KOPT-K1 (cell line): Measurements from ENCODE around the gene CDCA4.

Source experiments
- H3K27ac ChIP-seq: fragments of 200-600 bp; sonication (generic); 2 replicates; pipeline ENCODE4 v1.5.1; 2016; ENCODE audit warnings: antibody characterized with exemption, mild to moderate bottlenecking, low read depth, low read length; ENCODE audit not compliant: poor library complexity, severe bottlenecking
- H3K36me3 ChIP-seq: fragments of 200-600 bp; sonication (generic); 2 replicates; pipeline ENCODE4 v1.5.1; 2017; ENCODE audit warnings: antibody characterized with exemption, mild to moderate bottlenecking, low read length, moderate library complexity; ENCODE audit not compliant: insufficient read depth
- H3K9me3 ChIP-seq: fragments of 200-600 bp; sonication (generic); 2 replicates; pipeline ENCODE4 v1.5.1; 2017; ENCODE audit warnings: antibody characterized with exemption, low read length, mild to moderate bottlenecking; ENCODE audit not compliant: insufficient read depth, poor library complexity, severe bottlenecking

CDCA4 gene

DNA sequence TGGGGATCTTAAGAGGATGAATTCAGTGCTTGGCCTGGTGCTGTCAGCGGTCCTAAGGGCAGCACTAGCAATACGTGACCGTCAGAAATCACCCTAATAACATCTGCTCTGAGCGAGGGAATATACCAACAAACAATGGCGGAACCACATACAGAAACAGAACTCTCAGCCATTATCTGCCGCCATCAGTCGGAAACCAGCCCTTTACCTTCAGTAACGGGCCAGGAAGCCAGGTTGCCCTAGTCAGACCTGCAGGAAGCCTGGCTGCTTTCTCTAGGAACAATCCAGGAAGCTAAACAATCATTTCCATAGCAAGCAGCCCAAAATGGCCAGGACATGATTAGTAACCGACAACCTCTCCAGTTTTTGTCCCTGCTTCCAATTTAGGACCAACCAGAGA, 5.6 kb downstream of the CDCA4 start:
- H3K36me3 ChIP-seq: peaks cover 96% of the 10 kb centered on the region
- H3K9me3 ChIP-seq: no peaks in the 10 kb centered on the region
- H3K27ac ChIP-seq: no peak overlapping the region

- Histone ChIP-seq H3K9me3 (no peaks in the 10 kb centered on the region), H3K27ac (no peak overlapping the region), H3K36me3 (peaks cover 99% of the 10 kb centered on the region)
Observed at GRCh38 chr14:105014631-105015030, 6.3 kb downstream of the CDCA4 start.

DNA sequence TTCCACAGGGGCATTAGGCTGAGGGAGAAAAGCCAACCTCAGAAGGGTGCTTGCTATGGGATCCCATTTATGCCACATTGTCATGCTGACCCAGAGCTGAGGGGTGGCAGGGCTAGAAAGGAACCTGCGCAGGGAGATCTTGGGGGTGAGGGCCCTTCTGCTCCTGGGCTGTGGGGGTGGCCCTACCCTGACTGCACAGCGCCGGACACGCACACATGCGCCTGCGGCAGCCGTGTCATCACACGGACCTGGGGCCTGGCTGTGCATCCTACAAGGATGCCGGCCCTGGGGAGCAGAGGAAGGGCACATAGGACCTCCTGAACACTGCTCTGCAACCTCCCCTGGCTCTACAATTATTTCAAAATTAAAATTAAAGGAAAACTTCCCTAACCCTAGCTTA, 6.9 kb downstream of the CDCA4 start:
- H3K9me3 ChIP-seq: no peaks in the 10 kb centered on the region
- no peak overlapping the region for H3K27ac ChIP-seq
- peaks cover 99% of the 10 kb centered on the region for H3K36me3 ChIP-seq

- H3K27ac ChIP-seq: no peak overlapping the region
- peaks cover 99% of the 10 kb centered on the region for H3K36me3 ChIP-seq
- no peaks in the 10 kb centered on the region for H3K9me3 ChIP-seq
Observed at GRCh38 chr14:105013150-105013785, 7.6 kb downstream of the CDCA4 start.

DNA sequence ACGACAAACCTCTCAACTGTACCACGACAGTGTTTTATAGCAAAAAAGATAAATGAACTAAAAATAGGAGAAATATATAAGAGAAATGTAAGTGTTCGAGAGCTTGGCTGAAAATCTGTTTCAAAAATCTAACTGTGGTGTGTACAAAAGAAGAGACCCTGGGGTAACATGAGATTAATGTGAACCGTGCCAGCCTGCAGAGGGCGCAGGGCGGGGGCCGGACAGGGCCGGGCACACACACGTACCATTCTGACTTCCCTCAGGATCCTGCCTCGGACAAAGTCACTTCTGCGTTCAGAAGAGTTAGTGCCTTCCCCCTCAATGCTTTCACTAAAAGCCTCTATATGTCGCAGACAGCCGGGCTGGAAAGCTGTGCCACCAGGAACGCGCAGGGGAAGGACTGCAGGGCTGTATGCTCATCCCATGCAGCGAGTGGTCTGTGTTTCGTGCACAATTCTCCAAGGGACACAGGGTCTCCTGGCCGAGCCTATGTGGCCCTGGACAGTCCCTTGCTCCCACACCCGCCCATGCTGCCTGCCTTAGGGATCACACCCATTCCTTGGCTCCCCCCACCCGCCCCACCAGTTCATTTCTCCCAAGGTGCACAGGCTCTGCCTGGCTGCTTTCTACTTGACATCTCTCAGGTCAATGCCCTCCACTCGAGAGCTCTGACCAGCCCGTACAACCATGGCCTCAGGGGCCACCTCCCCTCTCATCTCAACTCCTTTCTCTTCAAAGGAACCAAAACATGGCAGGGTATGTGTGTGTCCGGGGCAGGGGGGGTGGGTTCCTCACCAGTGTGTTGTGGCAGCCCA, 8.5 kb downstream of the CDCA4 start:
- H3K36me3 ChIP-seq: peaks cover 100% of the 10 kb centered on the region
- H3K9me3 ChIP-seq: no peaks in the 10 kb centered on the region
- no peak overlapping the region for H3K27ac ChIP-seq

- Histone ChIP-seq H3K27ac (no peak overlapping the region), H3K9me3 (no peaks in the 10 kb centered on the region), H3K36me3 (peaks cover 100% of the 10 kb centered on the region)
Observed at GRCh38 chr14:105011312-105011990, 9.4 kb downstream of the CDCA4 start.

DNA sequence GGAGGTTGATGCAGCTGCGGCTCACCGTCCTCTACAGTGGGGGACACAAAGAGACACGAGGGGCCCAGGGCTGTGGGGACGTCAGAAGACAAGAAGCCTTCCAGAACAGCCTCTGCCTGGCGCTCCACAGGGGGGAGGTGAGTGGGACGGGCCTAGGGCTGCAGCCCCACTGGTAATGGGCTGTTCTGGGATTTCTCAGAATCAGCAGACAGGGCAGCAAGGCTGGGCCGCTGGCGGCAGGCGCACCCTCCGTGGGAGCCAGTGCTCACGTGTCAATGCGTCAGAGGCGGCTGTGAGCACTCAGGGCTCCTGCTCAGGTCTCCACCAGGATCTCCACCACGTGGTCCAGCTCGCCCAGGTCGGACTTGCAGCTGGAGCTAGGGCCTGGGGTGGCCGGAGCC, 10.0 kb downstream of the CDCA4 start:
- Histone ChIP-seq H3K27ac (no peak overlapping the region), H3K9me3 (no peaks in the 10 kb centered on the region), H3K36me3 (peaks cover 100% of the 10 kb centered on the region)

DNA sequence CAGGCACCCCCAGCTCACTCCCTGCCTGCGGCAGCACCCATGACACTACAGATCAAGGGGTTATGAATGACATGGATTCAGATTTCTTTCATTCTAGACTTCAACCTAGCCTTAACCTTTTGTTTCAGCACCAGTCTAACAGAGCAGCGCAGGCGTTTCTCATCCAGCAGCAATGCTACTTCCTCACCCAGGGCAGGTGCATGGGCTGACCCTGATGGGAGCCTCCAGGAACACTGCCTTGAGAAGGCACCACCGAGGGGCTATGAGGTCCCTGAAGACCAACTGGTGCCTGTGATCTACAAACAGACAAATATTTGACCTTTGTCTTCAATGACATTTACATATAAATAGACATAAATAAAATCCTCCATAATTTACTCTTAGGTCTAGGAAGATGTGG, 10.8 kb downstream of the CDCA4 start:
- no peaks in the 10 kb centered on the region for H3K9me3 ChIP-seq
- H3K27ac ChIP-seq: no peak overlapping the region
- H3K36me3 ChIP-seq: peaks cover 99% of the 10 kb centered on the region

DNA sequence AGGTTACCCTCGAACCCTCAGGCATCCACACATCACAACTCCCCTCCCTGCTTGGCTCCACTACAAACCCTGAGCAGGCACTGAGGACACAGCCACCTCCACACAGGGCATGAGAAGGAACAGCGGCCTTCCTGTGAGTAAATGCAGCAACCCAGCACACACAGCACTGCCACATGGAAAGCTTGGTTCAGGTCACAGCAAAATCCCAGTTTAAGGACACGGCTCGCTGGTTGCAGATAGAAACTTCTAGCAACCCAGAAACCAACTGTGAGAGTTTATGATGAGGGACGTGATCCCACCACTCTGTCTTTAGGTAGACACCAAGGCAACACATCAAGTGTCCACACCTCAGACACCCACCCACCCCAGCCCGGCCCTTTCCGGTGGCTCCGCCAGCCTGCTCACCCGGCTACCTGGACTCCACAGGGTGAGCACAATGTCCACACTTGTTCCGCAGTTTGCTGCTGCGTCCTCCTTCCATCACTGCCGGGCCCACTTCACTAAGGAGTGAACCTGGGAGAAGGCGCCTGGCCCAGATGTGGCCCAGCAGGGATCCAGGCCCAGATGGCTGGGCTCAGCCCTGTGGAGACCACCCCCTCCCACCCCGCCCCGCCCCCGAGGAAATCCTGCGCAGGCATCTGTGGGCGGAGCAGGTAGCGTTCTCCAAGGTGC, 13.2 kb downstream of the CDCA4 start:
- peaks cover 75% of the 10 kb centered on the region for H3K36me3 ChIP-seq
- no peaks in the 10 kb centered on the region for H3K9me3 ChIP-seq
- no peak overlapping the region for H3K27ac ChIP-seq

- H3K27ac ChIP-seq: no peak overlapping the region
- H3K36me3 ChIP-seq: peaks cover 68% of the 10 kb centered on the region
- H3K9me3 ChIP-seq: no peaks in the 10 kb centered on the region
Observed at GRCh38 chr14:105006831-105007592, 13.9 kb downstream of the CDCA4 start.

DNA sequence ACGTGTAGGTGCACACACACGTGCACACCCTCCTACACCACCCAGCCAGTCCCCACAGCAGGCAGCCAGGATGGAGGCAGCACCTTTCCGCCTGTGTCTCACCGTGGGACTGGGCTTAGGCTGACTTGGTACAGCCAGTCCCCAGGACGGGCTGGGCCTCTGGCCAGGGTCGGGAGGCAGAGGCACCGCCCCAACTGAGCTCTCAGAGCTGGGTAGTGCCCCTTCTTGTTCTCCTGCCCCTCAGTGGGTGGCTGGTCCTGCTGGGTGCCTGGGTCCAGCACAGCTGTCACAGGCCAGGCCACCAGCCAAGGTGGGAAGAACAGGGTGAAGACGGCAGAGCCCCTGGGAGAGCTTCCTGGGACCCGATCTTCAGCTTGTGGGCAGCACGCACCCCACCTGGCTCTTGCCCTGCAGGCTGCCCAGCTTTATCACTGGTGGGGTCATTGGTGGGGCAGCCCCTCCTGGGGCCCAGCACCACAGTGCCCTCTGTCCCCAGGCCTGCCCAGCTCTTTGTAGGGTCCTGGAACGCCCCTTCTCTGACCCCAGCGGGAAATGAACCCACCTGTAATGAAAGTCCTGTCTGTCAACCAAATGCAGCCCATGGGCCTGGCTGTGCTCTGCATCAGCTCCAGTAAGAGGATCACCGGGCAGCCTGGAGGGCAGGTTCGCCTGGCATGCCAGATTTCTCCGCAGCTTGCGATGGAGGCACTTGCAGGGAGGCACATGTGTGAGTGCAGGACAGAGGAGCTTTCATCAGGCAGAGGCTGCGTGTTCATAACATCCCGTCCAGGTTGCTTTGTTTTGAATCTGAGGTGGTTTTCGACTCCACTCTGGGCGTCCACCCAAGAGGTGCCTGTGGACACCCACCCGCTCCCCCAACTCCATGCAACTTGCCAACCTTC, 14.7 kb downstream of the CDCA4 start:
- Histone ChIP-seq H3K9me3 (no peaks in the 10 kb centered on the region), H3K27ac (no peak overlapping the region), H3K36me3 (peaks cover 60% of the 10 kb centered on the region)

DNA sequence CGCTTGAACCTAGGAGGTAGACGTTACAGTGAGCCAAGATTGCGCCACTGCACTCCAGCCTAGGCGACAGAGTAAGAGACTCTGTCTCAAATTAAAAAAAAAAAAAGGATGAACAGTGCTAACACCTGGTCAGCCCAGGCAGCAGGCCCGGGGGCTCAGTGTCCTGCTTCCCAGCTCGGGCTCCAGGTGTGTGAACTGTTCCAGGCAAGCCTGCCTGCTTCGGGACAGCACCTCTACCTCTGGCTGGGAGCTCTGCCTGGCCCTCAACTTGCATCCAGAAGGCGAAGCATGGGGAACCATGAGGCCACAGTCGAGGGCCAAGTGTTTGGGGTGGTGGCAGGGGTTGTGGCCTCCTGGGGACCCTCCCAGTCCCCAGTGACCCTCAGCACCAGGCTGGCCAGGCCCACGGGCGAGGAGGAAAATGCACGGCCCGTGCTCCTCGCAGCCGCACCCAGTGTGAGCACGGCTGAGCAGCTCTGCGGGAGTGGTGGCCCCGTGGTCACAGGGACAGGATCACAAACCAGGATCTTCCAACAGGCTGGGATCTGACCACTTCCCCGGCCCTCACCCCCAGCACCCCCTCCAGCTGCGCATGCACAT, 15.5 kb downstream of the CDCA4 start:
- H3K36me3 ChIP-seq: peaks cover 52% of the 10 kb centered on the region
- no peaks in the 10 kb centered on the region for H3K9me3 ChIP-seq
- no peak overlapping the region for H3K27ac ChIP-seq

- Histone ChIP-seq H3K27ac (no peak overlapping the region), H3K36me3 (peaks cover 3% of the 10 kb centered on the region; the same call in 1 of the 2 replicates)
Observed at GRCh38 chr14:104999361-104999760, 21.5 kb downstream of the CDCA4 start.

More at GRCh38 chr14:104999361-104999760, 21.5 kb downstream of the CDCA4 start:
- H3K9me3 ChIP-seq: no peaks in the 10 kb centered on the region
